OCI-LY3 (cell line): ENCODE data around the gene IVD.

Experiments
- H2AFZ ChIP-seq: fragments of 200-600, 300-600 bp; shearing (Covaris generic); 2 replicates; pipeline ENCODE4 v1.6.0; 2014; ENCODE audit warnings: antibody characterized with exemption, low read depth, low read length
- H3K27ac ChIP-seq: fragments of 200-600, 300-600 bp; sonication (generic); 2 replicates; pipeline ENCODE4 v1.5.1; 2014; ENCODE audit warnings: mild to moderate bottlenecking, low read length, moderate library complexity, mixed read lengths
- H3K27me3 ChIP-seq: fragments of 200-600, 300-600 bp; sonication (generic); 2 replicates; pipeline ENCODE4 v1.6.1; 2014; ENCODE audit warnings: low read depth, low read length, mixed read lengths
- H3K36me3 ChIP-seq: fragments of 200-600, 300-600 bp; sonication (generic); replicated peaks from 2 replicates; pipeline ENCODE3; 2014; ENCODE audit warnings: low read depth, low read length, mixed read lengths
- H3K4me1 ChIP-seq: fragments of 300-600, 200-600 bp; sonication (generic); 2 replicates; pipeline ENCODE4 v1.6.1; 2014; ENCODE audit warnings: low read length, mixed read lengths
- H3K4me2 ChIP-seq: fragments of 200-600, 300-600 bp; sonication (generic); 2 replicates; pipeline ENCODE4 v1.6.1; 2014; ENCODE audit warnings: low read length, mixed read lengths
- H3K4me3 ChIP-seq: fragments of 300-600, 200-600 bp; sonication (generic); 2 replicates; pipeline ENCODE4 v1.5.1; 2014; ENCODE audit warnings: antibody characterized with exemption, mild to moderate bottlenecking, low read length, moderate library complexity
- H3K79me2 ChIP-seq: fragments of 300-600, 200-600 bp; shearing (Covaris generic); 2 replicates; pipeline ENCODE4 v1.6.1; 2014; ENCODE audit warnings: mild to moderate bottlenecking, low read length, mixed read lengths
- H3K9ac ChIP-seq: fragments of 300-600, 200-600 bp; shearing (Covaris generic); 2 replicates; pipeline ENCODE4 v1.6.0; 2014; ENCODE audit warnings: mild to moderate bottlenecking, low read length, moderate library complexity
- H3K9me3 ChIP-seq: fragments of 200-600, 300-600 bp; shearing (Covaris generic); 2 replicates; pipeline ENCODE4 v1.6.1; 2014; ENCODE audit warnings: low read length, mixed read lengths; ENCODE audit not compliant: insufficient read depth
- H4K20me1 ChIP-seq: fragments of 200-600, 300-600 bp; sonication (generic); 2 replicates; pipeline ENCODE4 v1.6.1; 2016; ENCODE audit warnings: low read length, mixed read lengths; ENCODE audit not compliant: insufficient read depth
- EZH2phosphoT487 ChIP-seq: fragments of 200-600 bp; shearing (Covaris generic); IDR thresholded peaks from 2 replicates; pipeline ENCODE4 v1.6.1; 2018; ENCODE audit warnings: antibody characterized with exemption, mixed run types, low read depth
- TF ChIP-seq, protein P1 (sequence below): fragments of 200-600, 300-600 bp; sonication (generic); IDR thresholded peaks from 2 replicates; pipeline ENCODE4 v1.5.1; 2014; ENCODE audit warnings: antibody characterized with exemption, low read length, low read depth

The IVD gene

DNA sequence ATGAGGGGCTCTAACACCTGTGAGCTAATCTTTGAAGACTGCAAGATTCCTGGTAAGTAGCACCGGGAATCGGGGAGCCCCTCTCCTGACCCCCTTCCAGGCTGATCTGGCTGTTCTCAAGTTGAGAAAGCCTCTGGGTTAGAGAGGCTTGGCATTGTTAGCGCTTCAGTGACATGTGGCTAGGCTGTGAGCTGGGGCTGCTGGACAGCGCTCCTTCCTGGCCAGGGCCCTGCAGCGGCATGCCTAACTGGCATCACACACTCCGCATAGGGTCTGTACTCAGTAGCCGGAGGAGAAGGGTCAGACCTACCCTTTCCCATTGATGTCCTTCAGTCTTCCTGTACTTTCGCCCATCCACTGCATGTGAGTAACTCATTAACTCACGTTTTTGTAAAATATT lies 7.4 kb downstream of the IVD start:
- Histone ChIP-seq H3K9ac (no peak overlapping the region), H3K36me3 (peaks cover 58% of the 10 kb centered on the region), H3K27ac (no peak overlapping the region), H3K79me2 (peaks cover 5% of the 10 kb centered on the region), H3K4me1 (peaks cover 27% of the 10 kb centered on the region), H4K20me1 (no peaks in the 10 kb centered on the region), H3K4me2 (no peak overlapping the region), H2AFZ (no peak overlapping the region), H3K4me3 (no peak overlapping the region), H3K9me3 (no peaks in the 10 kb centered on the region), H3K27me3 (no peaks in the 10 kb centered on the region)
- TF ChIP-seq EZH2phosphoT487, result no peak
- TF ChIP-seq, protein P1, sequence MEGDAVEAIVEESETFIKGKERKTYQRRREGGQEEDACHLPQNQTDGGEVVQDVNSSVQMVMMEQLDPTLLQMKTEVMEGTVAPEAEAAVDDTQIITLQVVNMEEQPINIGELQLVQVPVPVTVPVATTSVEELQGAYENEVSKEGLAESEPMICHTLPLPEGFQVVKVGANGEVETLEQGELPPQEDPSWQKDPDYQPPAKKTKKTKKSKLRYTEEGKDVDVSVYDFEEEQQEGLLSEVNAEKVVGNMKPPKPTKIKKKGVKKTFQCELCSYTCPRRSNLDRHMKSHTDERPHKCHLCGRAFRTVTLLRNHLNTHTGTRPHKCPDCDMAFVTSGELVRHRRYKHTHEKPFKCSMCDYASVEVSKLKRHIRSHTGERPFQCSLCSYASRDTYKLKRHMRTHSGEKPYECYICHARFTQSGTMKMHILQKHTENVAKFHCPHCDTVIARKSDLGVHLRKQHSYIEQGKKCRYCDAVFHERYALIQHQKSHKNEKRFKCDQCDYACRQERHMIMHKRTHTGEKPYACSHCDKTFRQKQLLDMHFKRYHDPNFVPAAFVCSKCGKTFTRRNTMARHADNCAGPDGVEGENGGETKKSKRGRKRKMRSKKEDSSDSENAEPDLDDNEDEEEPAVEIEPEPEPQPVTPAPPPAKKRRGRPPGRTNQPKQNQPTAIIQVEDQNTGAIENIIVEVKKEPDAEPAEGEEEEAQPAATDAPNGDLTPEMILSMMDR, result no peak

- H2AFZ ChIP-seq, result no peak overlapping the region
These were observed 9.2 kb downstream of the IVD start for GRCh38 chr15:40414816-40415215.

GRCh38 chr15:40415226-40415625 lies 9.6 kb downstream of the IVD start:
- peaks cover 52% of the 10 kb centered on the region for H3K36me3 ChIP-seq

More at GRCh38 chr15:40414816-40415215, 9.2 kb downstream of the IVD start:
- H3K36me3 ChIP-seq, result peaks cover 55% of the 10 kb centered on the region
- H3K4me1 ChIP-seq, result peaks cover 9% of the 10 kb centered on the region
- no peak overlapping the region for H3K4me3 ChIP-seq
- no peaks in the 10 kb centered on the region for H3K27me3 ChIP-seq
- no peaks in the 10 kb centered on the region for H3K79me2 ChIP-seq
- no peak for TF ChIP-seq EZH2phosphoT487
- TF ChIP-seq, protein P1, result no peak
- no peak overlapping the region for H3K27ac ChIP-seq
- H3K9ac ChIP-seq, result no peak overlapping the region
- H3K9me3 ChIP-seq, result no peaks in the 10 kb centered on the region
- no peaks in the 10 kb centered on the region for H4K20me1 ChIP-seq
- no peak overlapping the region for H3K4me2 ChIP-seq

DNA sequence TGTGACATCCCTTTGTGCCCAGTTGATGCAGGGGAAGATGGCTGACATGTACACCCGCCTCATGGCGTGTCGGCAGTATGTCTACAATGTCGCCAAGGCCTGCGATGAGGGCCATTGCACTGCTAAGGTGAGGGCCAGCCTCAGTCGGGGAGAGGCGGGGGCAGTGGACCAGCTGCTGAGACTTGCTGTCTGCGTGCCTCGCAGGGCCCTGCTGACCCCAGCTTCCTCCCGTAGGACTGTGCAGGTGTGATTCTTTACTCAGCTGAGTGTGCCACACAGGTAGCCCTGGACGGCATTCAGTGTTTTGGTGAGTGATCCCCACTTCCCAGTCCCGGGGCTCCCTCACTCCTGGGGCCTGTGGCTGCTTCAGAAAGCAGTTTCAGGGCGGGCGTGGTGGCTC lies 10.5 kb downstream of the IVD start:
- no peak overlapping the region for H2AFZ ChIP-seq
- H3K9me3 ChIP-seq, result no peaks in the 10 kb centered on the region
- H3K4me3 ChIP-seq, result no peak overlapping the region
- peaks cover 43% of the 10 kb centered on the region for H3K36me3 ChIP-seq
- no peaks in the 10 kb centered on the region for H3K27me3 ChIP-seq
- no peak for TF ChIP-seq EZH2phosphoT487
- TF ChIP-seq, protein P1, result no peak
- H3K27ac ChIP-seq, result no peak overlapping the region
- H4K20me1 ChIP-seq, result no peaks in the 10 kb centered on the region
- no peaks in the 10 kb centered on the region for H3K79me2 ChIP-seq
- no peak overlapping the region for H3K4me2 ChIP-seq
- no peak overlapping the region for H3K9ac ChIP-seq
- H3K4me1 ChIP-seq, result peaks cover 3% of the 10 kb centered on the region; the same call in 1 of the 2 replicates

More at GRCh38 chr15:40415226-40415625, 9.6 kb downstream of the IVD start:
- no peaks in the 10 kb centered on the region for H3K9me3 ChIP-seq
- peaks cover 5% of the 10 kb centered on the region for H3K4me1 ChIP-seq
- H3K27ac ChIP-seq, result no peak overlapping the region
- H2AFZ ChIP-seq, result no peak overlapping the region
- no peaks in the 10 kb centered on the region for H4K20me1 ChIP-seq
- no peak overlapping the region for H3K9ac ChIP-seq
- H3K4me3 ChIP-seq, result no peak overlapping the region
- H3K79me2 ChIP-seq, result no peaks in the 10 kb centered on the region
- TF ChIP-seq, protein P1, result no peak
- TF ChIP-seq EZH2phosphoT487, result no peak
- no peak overlapping the region for H3K4me2 ChIP-seq
- no peaks in the 10 kb centered on the region for H3K27me3 ChIP-seq
